ENCODE data around the gene PCDHA1.
A peak's percentile ranks its signal among the peaks of the same experiment; 100 is the strongest.
"Not testable (repeated sequence)": the region's sequence is repeated elsewhere in the genome, so short reads cannot be mapped to it uniquely, and the experiment has no call there.

PCDHA1 gene

DNA sequence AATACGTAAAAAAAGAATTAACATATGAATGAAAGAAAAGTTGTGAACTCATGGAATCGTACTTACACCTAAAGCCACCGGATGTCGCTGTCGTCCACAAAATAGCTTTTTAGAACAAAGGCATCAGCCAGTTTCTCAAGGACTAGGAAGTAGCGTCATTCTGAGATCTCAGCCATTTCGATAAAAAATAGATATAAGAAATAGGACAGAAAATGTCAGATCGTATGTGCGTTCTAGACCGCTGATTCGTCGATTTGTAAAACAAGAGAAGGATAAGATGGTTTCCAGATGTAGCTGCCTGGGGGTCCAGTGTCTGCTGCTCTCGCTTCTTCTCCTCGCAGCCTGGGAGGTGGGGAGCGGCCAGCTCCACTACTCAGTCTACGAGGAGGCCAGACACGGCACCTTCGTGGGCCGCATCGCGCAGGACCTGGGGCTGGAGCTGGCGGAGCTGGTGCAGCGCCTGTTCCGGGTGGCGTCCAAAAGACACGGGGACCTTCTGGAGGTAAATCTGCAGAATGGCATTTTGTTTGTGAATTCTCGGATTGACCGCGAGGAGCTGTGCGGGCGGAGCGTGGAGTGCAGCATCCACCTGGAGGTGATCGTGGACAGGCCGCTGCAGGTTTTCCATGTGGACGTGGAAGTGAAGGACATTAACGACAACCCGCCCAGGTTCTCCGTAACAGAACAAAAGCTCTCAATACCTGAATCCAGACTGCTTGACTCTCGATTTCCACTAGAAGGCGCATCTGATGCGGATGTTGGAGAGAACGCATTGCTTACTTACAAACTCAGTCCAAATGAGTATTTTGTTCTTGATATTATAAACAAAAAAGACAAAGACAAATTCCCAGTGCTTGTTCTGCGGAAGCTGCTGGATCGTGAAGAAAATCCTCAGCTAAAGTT lies 70.1 kb downstream of the PCDHA1 start, which contains the start of gene PCDHA10:
PCDHA10 (plus strand) TSS at position 126 of the 903 bp plus-strand sequence; CDS start at position 278, 152 bp downstream.
- DNase-seq, result peak; percentile 11 to 52

GRCh38 chr5:140857177-140857986 lies 71.4 kb downstream of the PCDHA1 start:
- no peak for DNase-seq

- no peak for DNase-seq
Measured at GRCh38 chr5:140857987-140858240, 72.0 kb downstream of the PCDHA1 start.

DNA sequence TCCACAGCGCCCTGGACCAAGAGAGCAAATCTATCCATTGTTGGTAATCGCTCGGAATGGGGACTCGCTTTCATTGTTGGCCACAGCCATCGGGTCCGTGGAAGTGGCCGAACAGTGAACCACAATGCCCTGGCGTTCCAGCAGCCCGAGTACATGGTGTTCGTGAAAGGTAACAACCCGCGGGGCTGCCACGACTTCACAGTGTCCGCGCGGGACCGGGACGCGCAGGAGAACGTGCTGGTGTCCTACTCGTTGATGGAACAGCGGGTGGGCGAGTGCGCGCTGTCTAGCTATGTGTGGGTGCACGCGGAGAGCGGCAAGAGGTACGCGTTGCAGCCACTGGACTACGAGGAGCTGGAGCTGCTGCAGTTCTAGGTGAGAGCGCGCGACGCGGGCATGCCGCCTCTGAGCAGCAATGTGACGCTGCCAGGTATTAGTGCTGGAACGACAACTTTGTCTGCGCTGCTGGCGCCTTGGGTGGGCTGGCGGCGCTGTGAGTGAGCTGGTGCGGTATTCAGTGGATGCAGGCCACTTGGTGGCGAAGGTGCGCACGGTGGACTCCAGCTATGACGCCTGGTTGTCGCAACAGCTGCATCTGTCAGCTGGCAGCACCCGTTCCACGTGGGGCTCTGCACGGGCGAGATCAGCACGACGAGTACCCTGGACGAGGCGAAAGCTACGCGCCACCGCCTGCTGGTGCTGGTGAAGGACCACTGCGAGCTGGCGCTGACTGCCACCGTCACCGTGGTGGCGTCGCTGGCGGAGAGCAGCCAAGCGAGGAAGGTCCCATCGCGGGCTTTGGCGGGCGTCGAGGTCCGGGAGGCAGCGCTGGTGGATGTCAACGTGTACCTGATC lies 76.7 kb downstream of the PCDHA1 start:
- DNase-seq, result no peak

DNA sequence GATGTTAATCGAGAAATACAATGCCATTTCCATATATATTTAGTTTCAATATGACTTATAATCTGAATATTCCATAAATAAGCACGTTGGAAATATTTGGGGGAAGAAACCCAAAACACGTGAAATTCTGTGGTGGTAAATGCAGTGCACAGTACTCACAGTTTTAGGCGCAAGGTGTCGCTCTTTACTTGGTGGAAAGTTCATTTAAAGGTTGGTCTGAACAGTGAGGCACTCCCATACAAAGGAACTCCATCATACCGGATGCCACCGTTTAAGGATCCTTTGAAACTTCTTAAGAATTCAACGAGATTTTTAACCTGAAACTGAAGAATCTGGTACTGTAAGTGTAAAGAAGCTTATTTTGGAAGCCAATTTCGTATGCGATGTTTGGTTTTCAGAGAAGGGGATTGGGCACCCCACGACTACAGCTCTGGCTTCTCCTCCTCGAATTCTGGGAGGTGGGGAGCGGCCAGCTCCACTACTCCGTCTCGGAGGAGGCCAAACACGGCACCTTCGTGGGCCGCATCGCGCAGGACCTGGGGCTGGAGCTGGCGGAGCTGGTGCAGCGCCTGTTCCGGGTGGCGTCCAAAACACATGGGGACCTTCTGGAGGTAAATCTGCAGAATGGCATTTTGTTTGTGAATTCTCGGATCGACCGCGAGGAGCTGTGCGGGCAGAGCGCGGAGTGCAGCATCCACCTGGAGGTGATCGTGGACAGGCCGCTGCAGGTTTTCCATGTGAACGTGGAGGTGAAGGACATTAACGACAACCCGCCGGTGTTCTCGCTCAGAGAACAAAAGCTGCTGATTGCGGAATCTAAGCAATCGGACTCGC lies 83.0 kb downstream of the PCDHA1 start, which contains the start of gene PCDHA11:
PCDHA11 (plus strand) TSS at position 237 of the 834 bp plus-strand sequence; CDS start at position 384, 147 bp downstream.
- no peak for DNase-seq

DNA sequence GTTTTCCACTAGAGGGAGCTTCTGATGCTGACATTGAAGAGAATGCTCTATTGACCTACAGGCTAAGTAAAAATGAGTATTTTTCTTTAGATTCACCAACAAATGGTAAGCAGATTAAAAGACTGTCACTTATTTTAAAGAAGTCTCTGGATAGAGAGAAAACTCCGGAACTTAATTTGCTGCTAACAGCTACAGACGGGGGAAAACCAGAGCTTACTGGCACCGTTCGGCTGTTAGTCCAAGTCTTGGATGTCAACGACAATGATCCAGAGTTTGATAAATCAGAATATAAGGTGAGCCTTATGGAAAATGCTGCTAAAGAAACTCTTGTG lies 83.6 kb downstream of the PCDHA1 start:
- no peak for DNase-seq

DNA sequence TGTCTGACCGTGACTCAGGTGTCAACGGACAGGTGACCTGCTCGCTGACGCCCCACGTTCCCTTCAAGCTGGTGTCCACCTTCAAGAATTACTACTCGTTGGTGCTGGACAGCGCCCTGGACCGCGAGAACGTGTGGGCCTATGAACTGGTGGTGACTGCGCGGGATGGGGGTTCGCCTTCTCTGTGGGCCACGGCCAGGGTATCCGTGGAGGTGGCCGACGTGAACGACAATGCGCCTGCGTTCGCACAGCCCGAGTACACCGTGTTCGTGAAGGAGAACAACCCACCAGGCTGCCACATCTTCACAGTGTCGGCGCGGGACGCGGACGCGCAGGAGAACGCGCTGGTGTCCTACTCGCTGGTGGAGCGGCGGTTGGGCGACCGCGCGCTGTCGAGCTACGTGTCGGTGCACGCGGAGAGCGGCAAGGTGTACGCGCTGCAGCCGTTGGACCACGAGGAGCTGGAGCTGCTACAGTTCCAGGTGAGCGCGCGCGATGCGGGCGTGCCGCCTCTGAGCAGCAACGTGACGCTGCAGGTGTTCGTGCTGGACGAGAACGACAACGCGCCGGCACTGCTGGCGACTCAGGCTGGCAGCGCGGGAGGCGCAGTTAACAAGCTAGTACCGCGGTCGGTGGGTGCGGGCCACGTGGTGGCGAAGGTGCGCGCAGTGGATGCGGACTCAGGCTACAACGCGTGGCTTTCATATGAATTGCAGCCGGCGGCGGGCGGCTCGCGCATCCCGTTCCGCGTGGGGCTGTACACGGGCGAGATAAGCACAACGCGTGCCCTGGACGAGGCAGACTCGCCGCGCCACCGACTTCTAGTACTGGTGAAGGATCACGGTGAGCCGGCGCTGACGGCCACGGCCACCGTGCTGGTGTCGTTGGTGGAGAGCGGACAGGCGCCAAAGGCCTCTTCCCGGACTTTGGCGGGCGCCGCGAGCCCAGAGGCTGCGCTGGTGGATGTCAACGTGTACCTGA lies 84.6 kb downstream of the PCDHA1 start:
- DNase-seq, result no peak

DNA sequence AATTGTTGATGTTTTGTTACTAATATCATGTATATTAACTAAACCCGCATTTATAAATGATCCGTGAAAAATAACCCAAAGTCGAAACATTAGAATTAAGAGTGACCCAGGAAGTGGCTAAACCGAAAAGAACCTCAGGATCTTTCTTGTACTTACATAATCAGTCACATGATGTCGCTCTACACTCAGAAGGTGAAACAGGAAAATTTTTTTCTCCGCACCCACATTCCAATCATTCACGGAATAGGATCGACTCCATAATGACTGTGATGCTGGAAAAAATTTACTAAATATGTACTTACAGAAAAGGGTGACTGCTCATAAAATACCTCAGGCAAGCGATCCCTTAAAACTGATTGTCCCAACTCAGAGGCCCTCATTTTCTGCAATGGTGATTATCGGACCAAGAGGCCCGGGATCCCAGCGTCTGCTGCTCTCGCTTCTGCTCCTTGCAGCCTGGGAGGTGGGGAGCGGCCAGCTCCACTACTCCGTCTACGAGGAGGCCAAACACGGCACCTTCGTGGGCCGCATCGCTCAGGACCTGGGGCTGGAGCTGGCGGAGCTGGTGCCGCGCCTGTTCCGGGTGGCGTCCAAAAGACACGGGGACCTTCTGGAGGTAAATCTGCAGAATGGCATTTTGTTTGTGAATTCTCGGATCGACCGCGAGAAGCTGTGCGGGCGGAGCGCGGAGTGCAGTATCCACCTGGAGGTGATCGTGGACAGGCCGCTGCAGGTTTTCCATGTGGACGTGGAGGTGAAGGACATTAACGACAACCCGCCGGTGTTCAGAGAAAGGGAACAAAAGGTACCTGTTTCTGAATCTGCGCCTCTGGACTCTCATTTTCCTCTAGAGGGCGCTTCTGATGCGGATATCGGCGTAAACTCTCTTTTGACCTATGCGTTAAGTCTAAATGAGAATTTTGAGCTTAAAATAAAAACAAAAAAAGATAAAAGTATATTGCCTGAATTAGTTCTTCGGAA lies 89.4 kb downstream of the PCDHA1 start, which contains the start of gene PCDHA12:
PCDHA12 (plus strand) TSS at position 224 of the 981 bp plus-strand sequence; CDS start at position 389, 165 bp downstream.
- no peak for DNase-seq

GRCh38 chr5:140876541-140877261 lies 90.8 kb downstream of the PCDHA1 start:
- not testable (repeated sequence) for DNase-seq

DNA sequence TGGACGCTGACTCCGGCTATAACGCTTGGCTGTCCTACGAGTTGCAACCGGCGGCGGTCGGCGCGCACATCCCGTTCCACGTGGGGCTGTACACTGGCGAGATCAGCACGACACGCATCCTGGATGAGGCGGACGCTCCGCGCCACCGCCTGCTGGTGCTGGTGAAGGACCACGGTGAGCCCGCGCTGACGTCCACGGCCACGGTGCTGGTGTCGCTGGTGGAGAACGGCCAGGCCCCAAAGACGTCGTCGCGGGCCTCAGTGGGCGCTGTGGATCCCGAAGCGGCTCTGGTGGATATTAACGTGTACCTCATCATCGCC lies 91.3 kb downstream of the PCDHA1 start:
- DNase-seq, result no peak

- no peak for DNase-seq
Measured at GRCh38 chr5:140881889-140882590, 96.1 kb downstream of the PCDHA1 start, which contains the start of gene PCDHA13. TSS of gene PCDHA13 (plus strand) at chr5:140882124. CDS start at chr5:140882269, 145 bp downstream.

GRCh38 chr5:140882591-140882899 lies 96.6 kb downstream of the PCDHA1 start:
- peak; percentile 1 to 66 for DNase-seq

DNA sequence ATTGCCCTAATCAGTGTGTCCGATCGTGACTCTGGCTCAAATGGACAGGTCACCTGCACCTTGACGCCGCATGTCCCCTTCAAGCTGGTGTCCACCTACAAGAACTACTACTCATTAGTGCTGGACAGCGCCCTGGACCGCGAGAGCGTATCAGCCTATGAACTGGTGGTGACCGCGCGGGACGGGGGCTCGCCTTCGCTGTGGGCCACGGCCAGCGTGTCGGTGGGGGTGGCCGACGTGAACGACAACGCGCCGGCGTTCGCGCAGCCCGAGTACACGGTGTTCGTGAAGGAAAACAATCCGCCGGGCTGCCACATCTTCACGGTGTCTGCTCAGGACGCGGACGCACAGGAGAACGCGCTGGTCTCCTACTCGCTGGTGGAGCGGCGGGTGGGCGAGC lies 97.4 kb downstream of the PCDHA1 start:
- no peak for DNase-seq

GRCh38 chr5:140883927-140884697 lies 98.2 kb downstream of the PCDHA1 start:
- no peak for DNase-seq

GRCh38 chr5:140916325-140916724 lies 130.4 kb downstream of the PCDHA1 start:
- no peak for DNase-seq

DNA sequence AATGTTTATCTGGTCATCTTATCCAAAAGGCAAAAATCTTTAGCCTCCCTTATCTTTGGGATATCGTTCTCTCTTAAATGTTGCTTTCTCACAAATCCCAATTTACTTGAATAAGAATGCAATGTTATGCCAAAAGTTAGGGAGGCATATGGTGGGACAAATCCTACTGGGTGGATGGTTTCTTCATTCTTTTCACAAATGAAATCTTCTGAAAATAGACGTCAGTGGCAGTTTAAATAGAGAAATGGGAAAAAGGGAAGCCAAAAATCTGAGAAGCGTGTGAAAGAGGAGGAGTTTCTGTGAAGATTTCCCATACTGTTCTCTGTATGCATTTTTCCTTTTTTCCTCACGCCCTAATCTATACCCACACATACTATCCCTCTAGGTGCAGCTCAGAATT lies 137.7 kb downstream of the PCDHA1 start:
- no peak for DNase-seq

DNA sequence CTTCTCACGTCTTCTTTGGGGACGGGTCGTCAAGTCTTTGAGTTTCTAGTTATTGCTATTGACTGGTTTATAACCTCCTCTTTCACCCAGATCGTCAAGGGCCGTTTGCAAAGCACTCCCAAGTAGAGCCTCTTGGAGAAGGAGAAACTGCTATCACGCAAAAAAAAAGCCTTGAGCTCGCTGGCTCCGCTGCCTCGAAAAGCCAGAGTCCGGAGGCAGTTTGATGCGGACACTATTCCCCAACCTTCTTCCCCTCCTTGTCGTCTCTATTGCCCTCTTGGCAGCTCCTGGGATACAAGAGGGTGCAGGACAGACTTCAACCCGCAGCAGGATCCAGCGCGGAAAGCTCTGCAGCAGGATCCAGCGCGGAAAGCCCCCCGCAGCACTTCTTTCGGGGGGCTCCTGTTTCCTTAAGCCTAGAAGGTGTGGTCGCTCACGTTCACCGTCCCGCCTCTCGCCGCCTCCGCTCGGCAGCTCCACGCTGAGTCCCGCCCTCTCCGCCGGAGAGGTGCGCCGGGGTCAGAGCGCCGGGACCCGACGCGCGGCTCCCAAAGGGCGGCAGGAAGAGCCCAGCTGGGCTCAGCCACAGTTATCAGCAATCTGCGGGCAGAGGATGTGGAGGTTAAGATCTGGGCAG lies 140.0 kb downstream of the PCDHA1 start, which contains the start of gene PCDHAC1:
PCDHAC1 (plus strand) TSS at position 494 of the 637 bp plus-strand sequence. CDS start 594 bp downstream, outside the sequence.
- peak; percentile 67 to 84 for DNase-seq
